ENCODE results near the gene FAM184B. TPM values are rescaled to one million over a fixed set of nuclear protein-coding genes. Genes with fewer than 3 reads are reported as not detected.

FAM184B gene
- total RNA-seq, 1 donor from 2014 or later: not detected

GRCh38 chr4:17699380-17699779 lies 82.0 kb downstream of the FAM184B start:
- H3K27me3 Mint-ChIP-seq (ENCODE audit: insufficient read depth, low read depth): peaks cover 4% of the 10 kb centered on the region
- Histone ChIP-seq H3K27me3 (no peaks in the 10 kb centered on the region), H3K4me1 (no peaks in the 10 kb centered on the region), H3K9me3 (ENCODE audit: low read depth) (no peaks in the 10 kb centered on the region), H2AFZ (replicated peaks) (no peak overlapping the region), H3K27ac (no peak overlapping the region), H3K4me2 (no peak overlapping the region), H3K4me3 (no peak overlapping the region), H3F3A (ENCODE audit: low read depth) (no peaks in the 10 kb centered on the region), H3K79me2 (ENCODE audit: low read depth) (no peaks in the 10 kb centered on the region), H3K9ac (no peak overlapping the region), H3K36me3 (no peaks in the 10 kb centered on the region), H4K20me1 (ENCODE audit: low read depth) (no peaks in the 10 kb centered on the region)
- H3K36me3 Mint-ChIP-seq: peaks cover 2% of the 10 kb centered on the region
- H3K9me3 Mint-ChIP-seq: peaks cover 19% of the 10 kb centered on the region
- H3K4me3 Mint-ChIP-seq: no peak overlapping the region
- no peak for DNase-seq (ENCODE audit: low spot score)
- no peak for TF ChIP-seq EZH2 (IDR thresholded peaks at IDR 0.05)
- no peak for TF ChIP-seq EZH2phosphoT487 (IDR thresholded peaks at IDR 0.05)
- no peak for TF ChIP-seq CTCF (IDR thresholded peaks at IDR 0.05)
- H3K27ac Mint-ChIP-seq: no peak overlapping the region
- peaks cover 24% of the 10 kb centered on the region for H3K4me1 Mint-ChIP-seq

GRCh38 chr4:17698116-17698515 lies 83.3 kb downstream of the FAM184B start:
- Histone ChIP-seq H3K4me2 (no peak overlapping the region), H3K36me3 (no peaks in the 10 kb centered on the region), H4K20me1 (ENCODE audit: low read depth) (no peaks in the 10 kb centered on the region), H3K27me3 (no peaks in the 10 kb centered on the region), H3K9ac (no peak overlapping the region), H3K4me3 (no peak overlapping the region), H3K9me3 (ENCODE audit: low read depth) (no peaks in the 10 kb centered on the region), H2AFZ (replicated peaks) (no peak overlapping the region), H3K4me1 (no peaks in the 10 kb centered on the region), H3K27ac (no peak overlapping the region), H3F3A (ENCODE audit: low read depth) (no peaks in the 10 kb centered on the region), H3K79me2 (ENCODE audit: low read depth) (no peaks in the 10 kb centered on the region)
- Mint-ChIP-seq H3K4me3 (no peak overlapping the region), H3K9me3 (peaks cover 19% of the 10 kb centered on the region), H3K36me3 (peaks cover 2% of the 10 kb centered on the region), H3K27me3 (ENCODE audit: insufficient read depth, low read depth) (peaks cover 4% of the 10 kb centered on the region), H3K27ac (no peak overlapping the region), H3K4me1 (peaks cover 16% of the 10 kb centered on the region)
- DNase-seq (ENCODE audit: low spot score): no peak
- TF ChIP-seq CTCF (IDR thresholded peaks at IDR 0.05) (no peak), EZH2 (IDR thresholded peaks at IDR 0.05) (no peak), EZH2phosphoT487 (IDR thresholded peaks at IDR 0.05) (no peak)

GRCh38 chr4:17695341-17695740 lies 86.1 kb downstream of the FAM184B start:
- Histone ChIP-seq H4K20me1 (ENCODE audit: low read depth) (no peaks in the 10 kb centered on the region), H3F3A (ENCODE audit: low read depth) (no peaks in the 10 kb centered on the region), H3K27ac (no peak overlapping the region), H2AFZ (replicated peaks) (no peak overlapping the region), H3K9ac (no peak overlapping the region), H3K4me2 (no peak overlapping the region), H3K4me3 (no peak overlapping the region), H3K36me3 (no peaks in the 10 kb centered on the region), H3K27me3 (no peaks in the 10 kb centered on the region), H3K79me2 (ENCODE audit: low read depth) (no peaks in the 10 kb centered on the region), H3K4me1 (no peaks in the 10 kb centered on the region), H3K9me3 (ENCODE audit: low read depth) (no peaks in the 10 kb centered on the region)
- DNase-seq (ENCODE audit: low spot score): no peak
- no peak overlapping the region for H3K4me3 Mint-ChIP-seq
- TF ChIP-seq EZH2 (IDR thresholded peaks at IDR 0.05) (no peak), EZH2phosphoT487 (IDR thresholded peaks at IDR 0.05) (no peak), CTCF (IDR thresholded peaks at IDR 0.05) (no peak)
- H3K4me1 Mint-ChIP-seq: no peaks in the 10 kb centered on the region
- H3K36me3 Mint-ChIP-seq: peaks cover 2% of the 10 kb centered on the region
- H3K27me3 Mint-ChIP-seq (ENCODE audit: insufficient read depth, low read depth): peaks cover 4% of the 10 kb centered on the region
- peaks cover 15% of the 10 kb centered on the region for H3K9me3 Mint-ChIP-seq
- no peak overlapping the region for H3K27ac Mint-ChIP-seq

Measured in neural progenitor cell (in vitro differentiated cells).